DMS53 treated with DMSO at 0.1 percent for 48 hours (cell line): ENCODE measurements around the gene FGFR2.

Experiments used
- DNase-seq: peaks from one replicate; lab custom pipeline; 2025; ENCODE audit not compliant: unreplicated experiment; lab: John Stamatoyannopoulos, UW

Gene FGFR2

DNA sequence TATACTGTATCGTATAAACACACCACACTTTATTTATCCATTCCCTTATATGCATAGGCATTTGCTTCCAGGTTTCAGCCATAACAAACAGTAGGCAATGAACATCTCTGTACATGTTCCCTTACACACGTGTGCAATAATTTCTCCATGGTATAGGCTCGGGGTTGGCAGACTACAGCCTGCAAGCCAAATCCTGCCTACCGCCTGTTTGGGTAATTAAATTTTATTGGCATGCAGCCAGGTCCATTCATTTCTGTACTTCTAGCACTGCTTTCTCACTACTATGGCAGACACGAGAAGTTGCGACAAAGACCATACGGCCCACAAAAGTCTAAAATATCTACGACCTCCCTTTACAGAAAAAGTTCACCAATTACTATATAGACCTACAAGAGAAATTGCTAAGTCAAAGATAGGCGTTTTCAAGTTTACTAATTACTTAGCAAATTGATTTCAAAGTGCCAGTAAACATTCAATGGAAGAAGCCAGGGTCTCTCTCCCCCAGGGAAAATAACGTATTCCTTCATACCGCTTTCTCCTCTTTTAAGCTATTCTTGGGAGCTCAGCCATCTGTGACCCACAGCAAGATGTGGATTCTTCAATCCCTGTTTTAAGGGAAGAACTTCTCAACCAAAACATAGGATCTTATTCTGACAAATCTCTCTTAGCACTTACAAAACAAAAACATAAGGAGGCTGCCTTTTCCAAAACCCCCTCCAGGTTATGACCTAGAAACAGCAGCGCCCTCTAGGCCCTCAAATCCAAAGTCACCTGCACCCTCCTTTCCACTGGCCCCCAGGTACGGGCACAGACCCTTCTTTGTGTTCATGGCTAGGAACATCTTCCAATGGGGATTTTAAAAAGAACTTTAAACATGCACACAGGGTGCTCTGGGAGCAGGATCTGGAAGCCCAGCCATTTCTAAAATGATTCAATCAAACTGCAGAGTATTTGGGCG, 100.5 kb downstream of the FGFR2 start:
- DNase-seq: no peak

- DNase-seq: no peak
Observed at GRCh38 chr10:121495719-121496118, 102.5 kb downstream of the FGFR2 start.

DNA sequence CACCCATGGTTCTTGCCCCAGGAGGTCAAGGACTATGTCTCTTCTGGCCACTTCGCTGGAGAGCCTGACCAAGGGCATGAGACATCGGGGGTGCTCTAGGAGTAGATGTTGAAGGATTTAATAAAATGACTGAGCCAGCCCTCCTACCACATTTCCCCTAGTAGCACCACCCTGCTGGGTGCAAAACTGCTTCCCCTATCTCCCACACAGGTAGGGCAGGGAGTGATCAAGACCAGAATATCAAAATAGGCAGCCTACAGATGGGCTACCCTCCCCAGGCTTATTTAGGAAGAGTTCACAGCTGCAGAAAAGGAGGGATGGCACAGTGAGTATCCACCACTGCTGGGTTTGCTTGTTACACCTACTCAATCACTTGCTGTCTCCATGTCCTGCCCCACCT, 103.9 kb downstream of the FGFR2 start:
- DNase-seq: no peak

DNA sequence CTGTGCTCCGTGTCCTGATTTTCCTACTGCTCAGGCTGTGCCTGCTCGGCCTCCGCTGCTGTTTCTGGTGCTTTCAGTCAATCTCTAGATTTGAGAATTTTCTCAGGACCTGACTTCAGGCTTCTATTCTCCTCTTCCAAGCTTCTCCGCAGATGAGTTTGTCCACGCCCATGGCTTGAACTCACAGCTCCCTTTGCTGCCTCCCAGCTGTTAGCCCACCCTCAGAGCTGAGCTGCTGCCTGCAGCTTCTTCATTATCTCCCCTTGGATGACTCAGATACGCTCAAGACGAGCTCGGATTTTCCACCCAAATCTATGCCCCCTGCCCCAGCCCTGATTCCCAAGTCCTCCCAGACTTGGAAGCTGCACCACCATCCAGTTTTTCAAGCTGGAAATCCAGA, 104.7 kb downstream of the FGFR2 start:
- DNase-seq: no peak

DNA sequence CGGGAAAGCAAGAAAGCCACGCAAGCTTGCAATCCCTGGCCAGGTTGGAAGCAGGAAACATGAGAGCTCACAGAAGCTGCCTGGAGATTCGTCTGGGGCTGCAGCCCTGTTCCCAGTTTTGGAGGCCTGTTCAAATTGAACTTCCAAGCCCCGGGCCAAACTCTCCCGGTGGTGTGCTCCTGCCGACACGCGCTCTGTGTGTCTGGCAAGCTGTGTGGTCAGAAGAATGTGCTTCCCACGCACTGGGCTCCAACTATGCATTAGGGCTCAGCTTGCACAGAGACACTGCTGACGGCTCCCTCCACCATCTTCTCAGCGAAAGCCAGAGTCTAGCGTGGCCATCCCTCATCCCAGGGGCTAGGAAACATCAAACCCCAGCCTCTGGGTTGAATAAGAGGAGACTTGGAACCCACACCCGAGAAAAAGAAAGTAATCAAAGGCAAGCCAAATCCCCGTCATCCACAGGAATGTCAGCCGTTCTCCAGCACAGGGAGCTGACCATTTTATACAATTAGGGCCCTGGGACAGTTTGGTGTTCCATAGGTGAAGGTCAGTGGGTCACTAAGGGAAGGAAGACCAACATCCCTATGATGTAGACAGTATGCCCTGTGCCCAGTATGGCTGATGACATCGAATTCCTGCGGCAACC, 107.2 kb downstream of the FGFR2 start:
- DNase-seq: no peak

DNA sequence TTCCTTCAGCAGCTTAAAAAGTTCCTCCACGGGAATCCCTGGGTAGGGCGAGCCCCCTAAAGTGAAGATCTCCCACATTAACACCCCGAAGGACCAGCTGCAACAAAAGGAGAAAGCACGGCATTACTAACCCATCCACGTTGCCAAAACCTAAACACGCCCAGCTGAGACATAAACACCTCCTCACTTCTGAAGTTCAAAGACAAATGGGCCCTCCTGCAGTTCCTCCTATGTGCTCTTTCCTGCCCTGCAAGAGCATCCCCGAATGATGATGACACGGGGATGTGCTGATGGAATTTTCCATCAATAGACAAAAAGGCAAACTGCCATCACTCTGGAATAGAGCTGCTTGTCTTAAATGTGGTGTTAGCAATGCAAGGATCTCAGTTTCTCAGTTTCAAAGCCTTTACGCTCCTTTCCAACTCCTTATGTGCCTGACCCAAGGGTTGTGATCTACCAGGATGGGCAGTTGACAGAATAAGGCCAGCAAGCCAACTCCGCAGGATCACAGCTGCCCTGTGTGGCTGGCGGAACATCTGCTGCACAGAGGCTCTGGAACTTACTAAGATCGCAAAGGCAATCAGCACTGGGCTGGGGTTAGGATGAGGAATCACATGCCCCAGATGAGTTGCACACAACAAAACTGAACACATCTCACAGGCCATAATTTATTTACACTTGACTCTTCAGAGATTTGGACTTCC, 112.7 kb downstream of the FGFR2 start:
- no peak for DNase-seq

DNA sequence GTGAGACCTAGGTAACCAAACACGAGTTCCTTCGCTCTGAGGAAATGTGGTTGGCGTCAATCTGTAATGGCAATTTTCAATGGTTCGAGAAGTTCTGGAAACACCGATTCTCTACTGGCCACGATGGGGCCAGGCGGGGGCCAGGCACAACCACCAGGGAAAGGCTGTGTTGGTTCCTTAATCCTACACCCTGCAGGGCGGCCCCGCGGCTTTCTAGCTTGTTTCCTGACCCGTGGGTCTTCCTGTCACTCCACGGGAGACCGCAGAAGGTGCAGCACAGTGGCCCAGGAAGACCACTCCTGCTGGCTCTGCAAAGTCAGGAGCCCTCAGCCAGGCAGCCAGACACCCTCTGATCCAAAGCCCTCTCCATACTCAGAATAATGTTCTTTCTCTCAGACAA, 113.4 kb downstream of the FGFR2 start:
- no peak for DNase-seq

DNA sequence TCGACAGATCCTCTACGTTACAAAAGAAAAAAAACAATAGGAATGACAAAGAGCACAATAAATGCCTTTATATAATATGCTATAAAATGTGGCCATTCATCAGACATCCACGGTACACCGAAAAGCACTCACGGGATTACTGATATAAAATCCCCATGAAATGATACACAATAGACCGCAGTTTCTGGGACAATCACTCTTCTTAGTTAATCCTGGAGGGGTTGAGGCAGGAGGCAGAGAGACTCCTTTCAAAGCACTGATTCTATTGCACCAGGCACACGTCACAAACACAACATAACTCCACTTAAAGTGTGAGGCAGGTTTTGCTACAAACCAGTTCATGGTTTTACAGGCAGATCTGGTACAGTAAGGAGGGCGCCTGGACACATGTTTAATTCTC, 113.8 kb downstream of the FGFR2 start:
- no peak for DNase-seq

DNA sequence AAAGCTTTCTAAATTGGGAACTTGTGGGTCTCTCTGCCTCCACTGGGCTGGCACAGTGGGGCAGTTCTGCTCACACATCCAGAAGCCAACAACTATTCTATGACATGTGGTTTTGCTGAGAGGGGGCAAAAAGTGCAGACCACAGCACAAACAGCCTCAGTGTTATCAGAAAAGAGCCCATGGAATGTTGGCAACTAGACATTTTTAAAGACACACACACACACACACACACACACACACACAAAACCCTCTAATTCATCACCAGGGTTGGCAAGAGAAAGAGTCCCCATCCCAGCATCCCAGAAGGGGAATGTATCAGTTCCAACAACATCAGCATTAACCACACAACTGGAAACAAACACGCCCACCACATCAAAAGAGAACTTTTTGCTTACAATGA, 117.1 kb downstream of the FGFR2 start:
- DNase-seq: no peak

GRCh38 chr10:121478556-121478955, 119.7 kb downstream of the FGFR2 start:
- DNase-seq: no peak

GRCh38 chr10:121469797-121470606, 128.2 kb downstream of the FGFR2 start:
- no peak for DNase-seq

DNA sequence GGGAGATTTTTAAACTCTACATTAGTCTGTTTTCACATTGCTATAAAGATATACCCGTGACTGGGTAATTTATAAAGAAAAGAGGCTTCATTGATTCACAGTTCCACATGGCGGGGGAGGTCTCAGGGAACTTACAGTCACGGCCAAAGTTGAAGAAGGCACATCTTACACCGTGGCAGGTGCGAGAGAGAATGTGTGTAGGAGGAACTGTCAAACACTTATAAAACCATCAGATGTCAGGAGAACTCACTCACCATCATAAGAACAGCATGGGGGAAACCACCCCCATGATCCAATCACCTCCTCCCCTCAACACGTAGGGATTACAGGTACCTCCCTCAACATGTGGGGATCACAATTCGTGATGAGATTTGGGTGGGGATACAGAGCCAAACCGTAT, 129.5 kb downstream of the FGFR2 start:
- no peak for DNase-seq

DNA sequence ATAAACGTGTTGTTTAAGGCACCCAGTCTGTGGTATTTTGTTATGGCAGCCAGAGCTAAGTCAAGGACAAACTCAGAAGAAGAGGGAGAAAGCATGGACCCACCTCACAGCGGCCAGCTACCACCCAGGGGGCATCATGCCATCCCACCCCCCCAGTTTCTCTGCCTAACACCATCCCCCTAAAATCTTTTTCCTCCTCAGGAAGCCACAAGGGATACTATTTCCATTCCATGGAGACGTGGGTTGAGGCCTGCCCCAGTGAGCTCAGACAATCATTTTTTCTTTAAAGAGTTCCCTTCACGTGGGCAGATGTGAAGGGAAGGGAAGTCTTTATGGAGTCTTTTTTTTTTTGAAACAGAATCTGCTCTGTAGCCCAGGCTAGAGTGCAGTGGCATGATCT, 131.8 kb downstream of the FGFR2 start:
- no peak for DNase-seq

- no peak for DNase-seq
Observed at GRCh38 chr10:121465215-121465614, 133.0 kb downstream of the FGFR2 start.

DNA sequence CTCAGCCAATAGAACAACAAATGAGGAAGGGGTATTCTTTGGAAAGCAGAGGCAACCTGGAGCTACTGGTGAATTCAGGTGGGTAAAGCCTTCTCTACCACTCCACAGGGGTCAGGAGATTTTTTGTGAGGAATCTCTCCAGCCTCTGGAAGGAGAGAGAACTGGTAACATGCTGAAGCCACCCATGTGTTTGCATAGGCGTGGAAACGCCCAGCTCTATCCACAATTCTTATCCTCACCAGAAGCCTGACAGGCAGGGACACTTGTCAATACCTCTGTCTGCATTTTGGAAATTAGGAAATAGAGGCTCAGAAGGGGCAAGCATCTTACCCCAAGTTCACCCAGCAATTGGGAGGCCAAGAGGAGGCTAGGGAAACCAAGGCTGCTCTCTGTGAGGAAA, 133.7 kb downstream of the FGFR2 start:
- DNase-seq: no peak

DNA sequence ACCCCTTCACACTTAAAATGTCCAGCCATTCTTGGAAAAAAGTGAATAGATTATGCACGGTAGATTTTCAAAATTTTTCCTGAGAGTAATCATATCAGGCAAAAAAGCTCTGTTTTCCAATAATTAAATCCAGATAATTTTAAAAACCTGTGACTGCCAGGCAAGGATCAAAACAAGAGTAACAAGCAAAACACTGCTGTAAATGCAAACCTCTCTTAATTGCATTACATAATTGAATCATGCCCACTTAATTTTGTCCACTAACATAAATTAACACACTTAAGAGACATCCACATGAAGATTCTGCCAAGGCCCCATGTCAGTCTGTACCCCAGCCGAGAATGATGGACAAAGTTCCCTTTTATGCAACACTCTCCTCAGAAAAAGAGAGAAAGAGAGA, 135.3 kb downstream of the FGFR2 start:
- DNase-seq: no peak

- no peak for DNase-seq
Observed at GRCh38 chr10:121462281-121462680, 136.0 kb downstream of the FGFR2 start.

- no peak for DNase-seq
Observed at GRCh38 chr10:121461307-121461706, 136.9 kb downstream of the FGFR2 start.

DNA sequence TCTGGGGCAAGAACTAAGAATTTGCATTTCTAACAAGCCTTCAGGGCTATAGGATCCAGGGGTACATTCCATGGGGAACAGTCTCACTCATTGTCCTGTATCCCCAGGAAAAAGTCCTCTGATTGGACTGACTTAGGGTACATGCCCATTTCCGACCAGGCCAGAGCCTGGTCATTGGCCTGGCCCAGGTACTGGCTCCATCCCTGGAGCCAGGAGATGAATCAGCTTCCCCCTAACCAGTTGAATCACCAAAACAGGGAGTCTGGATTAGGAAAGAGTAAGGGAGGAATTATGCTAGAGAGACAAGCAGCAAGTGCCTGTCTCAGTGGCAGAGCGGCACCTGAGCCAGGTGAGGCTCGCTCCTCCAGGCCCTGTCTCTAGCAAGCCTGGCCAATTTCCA, 137.5 kb downstream of the FGFR2 start:
- DNase-seq: no peak

DNA sequence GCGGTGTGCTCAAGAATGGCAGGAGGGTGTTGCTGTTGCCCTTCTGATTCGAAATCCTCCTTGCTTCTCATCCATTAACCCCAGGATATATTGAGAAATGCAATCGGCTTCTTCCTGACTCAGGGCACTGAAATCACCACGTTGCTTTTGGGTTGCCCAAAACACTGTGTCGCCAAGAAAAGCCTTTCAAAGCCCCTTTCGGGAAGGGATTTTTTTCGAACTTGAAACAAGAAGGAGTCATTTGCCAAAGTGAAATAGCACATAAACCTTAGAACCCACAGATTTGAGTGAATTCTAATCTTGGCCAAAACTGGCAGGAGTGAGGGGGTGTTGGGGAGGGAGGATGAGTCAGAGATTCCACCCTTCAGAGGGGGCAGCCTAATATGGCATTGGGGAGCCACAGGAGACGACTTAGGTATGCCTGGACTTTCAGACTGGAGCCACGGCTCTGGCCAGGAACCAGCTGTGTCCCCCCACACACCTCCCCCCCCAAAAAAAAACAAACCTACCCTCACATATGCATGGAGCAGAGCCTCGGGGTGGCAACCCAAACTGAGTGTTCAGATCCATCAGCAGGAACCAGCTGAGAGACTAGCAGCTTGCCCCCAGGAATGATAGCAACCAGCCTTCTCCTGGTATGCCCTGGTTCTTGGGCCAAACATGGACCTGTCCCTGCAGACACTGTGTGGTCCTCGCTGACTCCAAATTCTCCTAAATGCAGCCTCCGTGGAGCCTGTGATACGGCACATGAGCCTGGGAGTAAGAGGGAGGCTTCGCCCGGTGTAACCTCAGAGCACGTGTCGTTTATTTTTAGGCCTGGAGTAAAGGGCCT, 138.4 kb downstream of the FGFR2 start:
- no peak for DNase-seq
